GM19467 (cell line): ENCODE results near the gene ABCD1.

Experiments used
- ATAC-seq: cut with Tn5 transposase; IDR thresholded peaks from one replicate; pipeline ENCODE4 v1.9.1; 2021; ENCODE audit warnings: mild to moderate bottlenecking, moderate library complexity; ENCODE audit not compliant: unreplicated experiment

ABCD1 gene

GRCh38 chrX:153783378-153784013 is 58.8 kb downstream of the ABCD1 start:
- ATAC-seq = no peak

DNA sequence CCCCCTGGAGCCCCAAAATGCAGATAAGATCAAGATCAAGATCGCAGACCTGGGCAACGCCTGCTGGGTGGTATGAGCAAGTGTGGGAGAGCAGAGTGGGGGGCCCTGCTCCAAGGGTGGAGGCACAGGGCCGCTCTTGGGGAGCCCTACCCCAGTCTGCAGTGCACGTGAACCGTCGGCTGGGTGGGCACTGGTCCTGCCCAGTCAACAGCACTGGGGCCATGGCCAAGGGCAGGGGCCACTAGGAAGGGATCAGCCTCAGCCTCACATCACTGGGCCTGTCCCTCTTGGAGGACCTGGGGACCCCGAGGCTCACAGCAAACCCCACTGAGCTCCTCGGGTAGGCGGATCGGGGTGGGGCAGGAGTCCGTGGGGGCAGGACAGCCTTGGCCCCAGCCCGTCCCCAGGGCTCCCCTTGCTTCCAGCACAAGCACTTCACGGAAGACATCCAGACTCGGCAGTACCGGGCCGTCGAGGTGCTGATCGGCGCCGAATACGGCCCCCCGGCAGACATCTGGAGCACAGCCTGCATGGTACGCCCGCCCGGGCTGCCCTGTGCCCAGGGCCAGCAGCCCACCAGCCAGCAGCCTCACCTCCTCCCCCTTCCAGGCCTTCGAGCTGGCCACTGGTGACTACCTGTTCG is 59.8 kb downstream of the ABCD1 start:
- ATAC-seq = no peak

GRCh38 chrX:153786669-153787068 is 62.0 kb downstream of the ABCD1 start:
- no peak for ATAC-seq

DNA sequence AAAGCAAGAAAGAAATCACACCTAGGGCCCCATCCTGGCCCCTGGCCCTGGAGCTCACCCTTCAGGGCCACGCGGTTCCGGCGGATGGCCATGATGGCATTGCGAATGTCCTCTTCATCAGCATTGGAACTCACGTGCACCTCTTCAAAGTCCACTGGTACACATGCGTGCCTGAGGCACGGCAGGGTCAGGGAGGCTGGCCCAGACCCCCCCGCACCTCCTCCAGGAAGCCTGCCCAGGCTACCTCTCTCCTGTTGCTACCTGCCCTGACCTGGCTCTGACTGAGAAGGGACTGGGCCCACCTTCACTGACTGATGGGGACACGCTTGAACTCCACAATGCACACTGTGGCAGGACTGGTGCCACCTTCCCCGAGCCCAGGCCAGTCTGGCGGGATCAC is 65.0 kb downstream of the ABCD1 start:
- ATAC-seq = no peak

DNA sequence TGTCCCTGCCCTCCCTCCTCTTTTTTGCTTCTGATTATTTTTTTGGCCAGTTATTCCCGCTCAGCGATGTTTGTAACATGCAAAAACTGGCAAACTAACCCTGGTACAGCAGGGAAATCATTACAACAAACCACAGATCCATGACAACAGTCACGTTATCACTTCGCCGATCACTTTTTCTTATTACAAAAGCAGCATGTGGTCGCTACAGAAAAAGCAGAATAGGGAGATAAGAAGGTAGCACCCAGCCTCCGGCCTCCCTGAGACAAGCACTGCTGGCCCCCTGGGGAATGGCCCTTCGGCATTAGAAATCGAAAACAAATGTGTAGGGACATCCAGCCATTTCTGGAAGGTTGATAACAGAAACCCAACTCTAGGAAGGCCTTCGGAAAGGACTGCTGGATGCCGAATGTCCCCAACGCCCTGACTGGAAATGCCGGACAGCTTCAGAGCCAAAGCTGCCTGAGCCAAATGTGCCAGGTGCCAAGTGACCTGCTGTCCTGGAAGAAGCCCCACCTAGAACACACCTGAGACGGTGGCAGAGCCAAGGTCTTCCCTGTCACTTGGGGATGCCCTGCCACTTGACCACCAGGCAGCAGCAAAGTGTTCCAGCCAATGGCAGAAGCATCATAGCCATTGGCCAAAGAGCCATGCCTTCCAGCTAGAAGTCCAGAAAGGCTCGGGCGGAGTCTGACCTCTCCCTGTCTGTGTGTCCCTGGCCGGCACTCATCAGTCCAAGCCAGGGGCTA is 66.6 kb downstream of the ABCD1 start:
- ATAC-seq = no peak

- ATAC-seq = no peak
These were observed 67.7 kb downstream of the ABCD1 start for GRCh38 chrX:153792368-153792767.

- ATAC-seq = no peak
These were observed 68.6 kb downstream of the ABCD1 start for GRCh38 chrX:153793291-153793690.
